Common myeloid progenitor, CD34-positive (primary cell): ENCODE data around the gene RUNDC1.

Source experiments
- CTCF ChIA-PET: fragments of 350-600 bp; sonication (Branson Sonifier 250); formaldehyde crosslinking; loops from one replicate; lab custom pipeline; 2021; ENCODE audit warnings: antibody characterized with exemption; lab: Charles Lee
- POLR2A ChIA-PET: fragments of 350-600 bp; sonication (Branson Sonifier 250); formaldehyde crosslinking; loops from one replicate; lab custom pipeline; 2021; ENCODE audit warnings: antibody characterized with exemption; lab: Charles Lee
- DNase-seq, 3 donors: peaks; one replicate each; pipeline versions ENCODE4 v3.0.0 to v3.0.0-alpha.2; 2013
- H3K27ac ChIP-seq, 2 experiments: 1 replicate in 1 of 2; 2 replicates in 1 of 2; pipeline ENCODE4 v1.7.0; 2013; ENCODE audit warnings: inconsistent platforms in 2 of 2, low read length in 2 of 2, mild to moderate bottlenecking in 2 of 2, low read depth in 1 of 2, moderate library complexity in 1 of 2; ENCODE audit not compliant: severe bottlenecking in 2 of 2, insufficient read depth in 1 of 2, poor library complexity in 1 of 2
- H3K27me3 ChIP-seq, 5 experiments: replicated peaks in 2 of 5; 1 replicate in 3 of 5; 2 replicates in 2 of 5; pipeline versions ENCODE4 v1.6.1 to v1.7.0; 2013; ENCODE audit warnings: low read length in 4 of 5, mild to moderate bottlenecking in 2 of 5, moderate library complexity in 2 of 5, inconsistent platforms in 1 of 5; ENCODE audit not compliant: insufficient read depth in 5 of 5, control insufficient read depth in 4 of 5
- H3K36me3 ChIP-seq, 4 experiments: 1 replicate in 2 of 4; 2 replicates in 2 of 4; pipeline versions ENCODE4 v1.6.1 to v1.7.0; 2013; ENCODE audit warnings: low read length in 3 of 4, control low read depth in 1 of 4, mild to moderate bottlenecking in 1 of 4; ENCODE audit not compliant: control insufficient read depth in 4 of 4, insufficient read depth in 4 of 4
- H3K4me1 ChIP-seq, 4 experiments: 1 replicate in 3 of 4; 2 replicates in 1 of 4; pipeline versions ENCODE4 v1.6.1 to v1.7.1; 2013; ENCODE audit warnings: low read length in 3 of 4, mild to moderate bottlenecking in 3 of 4, control low read depth in 1 of 4, inconsistent platforms in 1 of 4, moderate library complexity in 1 of 4; ENCODE audit not compliant: control insufficient read depth in 4 of 4, insufficient read depth in 4 of 4; ENCODE audit errors: control extremely low read depth in 1 of 4
- H3K4me3 ChIP-seq, 7 experiments: 1 replicate in 4 of 7; 2 replicates in 3 of 7; pipeline versions ENCODE4 v1.5.1 to v1.7.0; 2013; ENCODE audit warnings: mild to moderate bottlenecking in 7 of 7, low read length in 6 of 7, moderate library complexity in 6 of 7, inconsistent platforms in 2 of 7, low read depth in 2 of 7, control low read depth in 1 of 7; ENCODE audit not compliant: insufficient read depth in 4 of 7, control insufficient read depth in 1 of 7; ENCODE audit errors: extremely low read depth in 1 of 7
- H3K9me3 ChIP-seq, 5 experiments: 1 replicate in 4 of 5; 2 replicates in 1 of 5; pipeline versions ENCODE4 v1.6.1 to v1.7.1; 2013; ENCODE audit warnings: low read length in 4 of 5, mild to moderate bottlenecking in 2 of 5, inconsistent platforms in 1 of 5, low read depth in 1 of 5, moderate library complexity in 1 of 5; ENCODE audit not compliant: control insufficient read depth in 4 of 5, insufficient read depth in 2 of 5; ENCODE audit errors: control extremely low read depth in 1 of 5
- WGBS: methylation state at CpG from one replicate; pipeline ENCODE4 v1.1.5; 2013; ENCODE audit not compliant: insufficient coverage; 5-methylcytosine and 5-hydroxymethylcytosine counted together

Gene RUNDC1

GRCh38 chr17:43027091-43028032 is 47.0 kb downstream of the RUNDC1 start:
- peaks cover 0 to 21% (median 12%) of the 10 kb centered on the region in 4 experiments for H3K4me1 ChIP-seq
- POLR2A ChIA-PET, result interaction anchor here (1.1 kb wide), 1 partner anchor 15 kb away, joined by 3 read pairs; no protein-coding TSS in a partner anchor
- 50% methylated on average over 2 of the region's 9 CpGs for WGBS
- no peak overlapping the region for H3K4me3 ChIP-seq
- H3K36me3 ChIP-seq, result no peaks in the 10 kb centered on the region
- DNase-seq, result no peak
- CTCF ChIA-PET, result interaction anchor here (0.7 to 1.0 kb wide), 2 partner anchors 9 to 29 kb away, joined by 3 read pairs; partner anchors contain the start of gene RPL27
- no peaks in the 10 kb centered on the region for H3K9me3 ChIP-seq
- H3K27ac ChIP-seq, result no peak overlapping the region
- peaks cover 0 to 3% (median 0%) of the 10 kb centered on the region in 5 experiments for H3K27me3 ChIP-seq

DNA sequence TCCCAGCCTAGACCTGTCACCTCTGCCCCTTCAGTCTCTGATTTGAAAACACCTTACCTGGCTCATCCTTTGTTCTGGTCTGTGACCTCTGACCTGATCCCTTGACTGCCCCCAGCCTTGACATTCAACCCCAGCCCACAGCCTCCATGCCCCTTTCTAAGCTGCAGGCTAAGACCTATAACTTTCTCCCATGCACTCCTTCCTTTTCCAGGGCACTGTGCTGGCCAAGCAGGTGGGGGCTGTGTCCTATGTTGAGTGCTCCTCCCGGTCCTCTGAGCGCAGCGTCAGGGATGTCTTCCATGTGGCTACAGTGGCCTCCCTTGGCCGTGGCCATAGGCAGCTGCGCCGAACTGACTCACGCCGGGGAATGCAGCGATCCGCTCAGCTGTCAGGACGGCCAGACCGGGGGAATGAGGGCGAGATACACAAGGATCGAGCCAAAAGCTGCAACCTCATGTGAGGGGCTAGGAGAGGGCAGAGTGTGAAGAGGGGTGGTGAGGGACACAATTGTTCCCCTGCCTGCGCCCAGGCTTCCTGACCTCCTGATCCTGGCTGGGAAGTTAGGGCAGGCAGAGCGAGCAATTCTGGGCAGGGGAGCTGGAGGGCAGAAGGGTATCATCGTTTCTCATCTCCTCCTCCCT is 48.0 kb downstream of the RUNDC1 start:
- 100% methylated on average over 6 of the region's 17 CpGs for WGBS
- POLR2A ChIA-PET, result interaction anchor here (0.6 kb wide), 1 partner anchor 101 kb away, joined by 5 read pairs; no protein-coding TSS in a partner anchor
- no peaks in the 10 kb centered on the region for H3K36me3 ChIP-seq
- CTCF ChIA-PET, result interaction anchor here (0.7 to 1.2 kb wide), 2 partner anchors 30 to 49 kb away, joined by 3 read pairs; partner anchors contain the start of gene RPL27
- no peak overlapping the region for H3K27ac ChIP-seq
- no peak for DNase-seq
- no peak overlapping the region for H3K4me3 ChIP-seq
- no peaks in the 10 kb centered on the region for H3K9me3 ChIP-seq
- peaks cover 0 to 17% (median 11%) of the 10 kb centered on the region in 4 experiments for H3K4me1 ChIP-seq
- peaks cover 0 to 3% (median 0%) of the 10 kb centered on the region in 5 experiments for H3K27me3 ChIP-seq

GRCh38 chr17:43030137-43030767 is 49.9 kb downstream of the RUNDC1 start:
- ChIA-PET CTCF (interaction anchor here (2.1 kb wide), 1 partner anchor 23 kb away, joined by 4 read pairs; the partner anchor contains the start of gene IFI35), POLR2A (interaction anchor here (0.5 kb wide), 1 partner anchor 77 kb away, joined by 3 read pairs; no protein-coding TSS in a partner anchor)
- Histone ChIP-seq H3K4me3 (no peak overlapping the region), H3K9me3 (no peaks in the 10 kb centered on the region), H3K27ac (no peak overlapping the region), H3K27me3 (peaks cover 0 to 3% (median 0%) of the 10 kb centered on the region in 5 experiments), H3K4me1 (peaks cover 0 to 5% (median 1%) of the 10 kb centered on the region in 4 experiments), H3K36me3 (peaks cover 0 to 2% (median 0%) of the 10 kb centered on the region in 4 experiments)
- no peak for DNase-seq
- WGBS, result 92% methylated on average over 6 of the region's 6 CpGs

DNA sequence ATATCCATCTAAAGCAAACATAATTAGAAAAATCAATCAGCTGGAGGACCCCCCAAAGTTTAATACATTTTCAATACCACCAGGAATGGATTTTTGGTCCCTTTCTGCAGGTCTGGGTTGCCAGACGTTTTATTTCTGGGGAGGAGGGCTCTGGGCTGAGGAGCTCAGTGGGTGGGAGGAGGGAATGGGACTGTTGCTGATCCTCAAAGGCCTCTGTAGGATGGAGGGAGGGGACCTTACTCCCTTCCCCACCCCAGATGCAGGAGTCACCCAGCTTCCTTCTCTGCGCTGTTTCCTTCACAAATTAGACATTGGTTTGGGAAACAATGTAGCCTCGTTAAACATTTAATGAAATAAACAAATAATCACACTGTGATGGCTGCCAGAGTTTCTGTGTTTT is 51.3 kb downstream of the RUNDC1 start:
- no peak overlapping the region for H3K27ac ChIP-seq
- H3K4me3 ChIP-seq, result no peak overlapping the region
- no peak for DNase-seq
- H3K27me3 ChIP-seq, result no peaks in the 10 kb centered on the region
- H3K4me1 ChIP-seq, result no peaks in the 10 kb centered on the region
- H3K9me3 ChIP-seq, result no peaks in the 10 kb centered on the region
- H3K36me3 ChIP-seq, result peaks cover 0 to 3% (median 0%) of the 10 kb centered on the region in 4 experiments
- ChIA-PET CTCF (interaction anchor here (1.0 to 2.1 kb wide), 2 partner anchors 9 to 25 kb away, joined by 4 read pairs; partner anchors contain the start of gene IFI35), POLR2A (no interaction called here)
- WGBS, result 93% methylated on average over 2 of the region's 3 CpGs

- H3K27ac ChIP-seq, result no peak overlapping the region
- ChIA-PET POLR2A (interaction anchor here (0.6 kb wide), 1 partner anchor 21 kb away, joined by 3 read pairs; no protein-coding TSS in a partner anchor), CTCF (no interaction called here)
- H3K4me1 ChIP-seq, result no peaks in the 10 kb centered on the region
- H3K36me3 ChIP-seq, result peaks cover 0 to 3% (median 0%) of the 10 kb centered on the region in 4 experiments
- 83% methylated on average over 5 of the region's 12 CpGs for WGBS
- no peaks in the 10 kb centered on the region for H3K9me3 ChIP-seq
- no peaks in the 10 kb centered on the region for H3K27me3 ChIP-seq
- no peak for DNase-seq
- no peak overlapping the region for H3K4me3 ChIP-seq
Measured at GRCh38 chr17:43033948-43034881, 53.9 kb downstream of the RUNDC1 start.

DNA sequence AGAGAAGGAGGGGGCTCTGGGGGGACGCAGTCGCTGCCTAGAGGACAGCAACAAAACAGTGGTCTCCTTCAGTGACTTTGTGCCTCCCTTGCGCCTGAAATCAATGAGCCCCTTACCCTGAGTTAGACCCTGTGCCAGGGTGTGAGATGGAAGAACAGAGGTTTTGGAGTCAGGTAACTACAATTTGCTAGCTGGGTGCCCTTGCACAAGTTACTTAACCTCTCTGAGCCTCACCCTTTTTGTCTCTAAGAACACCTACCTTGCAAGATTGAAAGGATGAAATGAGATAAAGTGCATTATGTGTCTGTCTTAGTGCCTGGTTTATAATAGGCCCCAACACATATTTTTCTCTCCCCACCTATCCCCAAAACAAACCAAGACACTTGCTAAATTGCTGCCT is 54.5 kb downstream of the RUNDC1 start:
- POLR2A ChIA-PET, result no interaction called here
- H3K9me3 ChIP-seq, result no peaks in the 10 kb centered on the region
- no peaks in the 10 kb centered on the region for H3K27me3 ChIP-seq
- no peak overlapping the region for H3K4me3 ChIP-seq
- no peak overlapping the region for H3K27ac ChIP-seq
- H3K36me3 ChIP-seq, result peaks cover 0 to 3% (median 0%) of the 10 kb centered on the region in 4 experiments
- H3K4me1 ChIP-seq, result no peaks in the 10 kb centered on the region
- CTCF ChIA-PET, result no interaction called here
- DNase-seq, result no peak
- WGBS, result 100% methylated on average over 3 of the region's 3 CpGs
